Fibroblast of peridontal ligament (primary cell): Measurements from ENCODE around the gene SMAD1.
"Not testable (repeated sequence)": the region's sequence is repeated elsewhere in the genome, so short reads cannot be mapped to it uniquely, and the experiment has no call there.

Source experiments
- DNase-seq: peaks from one replicate; pipeline ENCODE4 v3.0.0-alpha.2; 2010; ENCODE audit errors: extremely low read depth

Gene SMAD1

GRCh38 chr4:145564540-145564939, 82.9 kb downstream of the SMAD1 start:
- DNase-seq, result no peak

- peak; percentile 65 for DNase-seq
Measured at GRCh38 chr4:145565328-145565727, 83.7 kb downstream of the SMAD1 start.

GRCh38 chr4:145566086-145566708, 84.5 kb downstream of the SMAD1 start:
- no peak for DNase-seq

- DNase-seq, result no peak
Measured at GRCh38 chr4:145566768-145567167, 85.1 kb downstream of the SMAD1 start.

GRCh38 chr4:145567516-145567915, 85.9 kb downstream of the SMAD1 start:
- DNase-seq, result no peak

DNA sequence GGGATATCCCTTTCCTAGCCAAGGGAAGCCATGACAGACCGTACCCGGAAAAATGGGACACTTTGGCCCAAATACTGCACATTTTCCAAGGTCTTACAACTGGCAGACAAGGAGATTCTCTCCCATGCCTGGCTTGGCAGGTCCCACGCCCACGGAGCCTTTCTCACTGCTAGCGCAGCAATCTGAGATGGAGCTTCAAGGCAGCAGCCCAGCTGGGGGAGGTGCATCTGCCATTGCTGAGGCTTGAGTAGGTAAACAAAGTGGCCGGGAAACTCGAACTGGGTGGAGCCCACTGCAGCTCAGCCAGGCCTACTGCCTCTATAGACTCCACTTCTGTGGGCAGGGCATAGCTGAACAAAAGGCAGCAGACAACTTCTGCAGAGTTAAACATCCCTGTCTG, 92.9 kb downstream of the SMAD1 start:
- DNase-seq, result not testable (repeated sequence)

DNA sequence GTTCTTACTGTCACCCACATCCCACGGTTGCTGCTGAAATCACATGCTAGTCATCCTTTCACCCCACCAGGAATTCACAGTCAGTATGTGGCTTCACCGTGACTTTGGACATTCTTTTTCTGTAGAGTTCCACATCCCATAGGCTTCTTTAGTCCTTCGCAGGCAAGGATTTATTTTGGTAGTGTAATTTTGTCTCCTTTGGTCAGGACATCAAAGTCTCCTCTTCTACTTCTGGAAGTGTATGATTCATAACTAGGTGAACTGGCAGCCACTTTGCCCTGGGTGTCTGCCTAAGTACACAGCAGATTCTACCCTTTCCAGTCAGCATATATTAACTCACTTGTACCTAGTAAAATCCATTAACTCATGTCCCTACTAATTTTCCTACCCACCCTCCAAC, 99.3 kb downstream of the SMAD1 start:
- DNase-seq, result no peak

DNA sequence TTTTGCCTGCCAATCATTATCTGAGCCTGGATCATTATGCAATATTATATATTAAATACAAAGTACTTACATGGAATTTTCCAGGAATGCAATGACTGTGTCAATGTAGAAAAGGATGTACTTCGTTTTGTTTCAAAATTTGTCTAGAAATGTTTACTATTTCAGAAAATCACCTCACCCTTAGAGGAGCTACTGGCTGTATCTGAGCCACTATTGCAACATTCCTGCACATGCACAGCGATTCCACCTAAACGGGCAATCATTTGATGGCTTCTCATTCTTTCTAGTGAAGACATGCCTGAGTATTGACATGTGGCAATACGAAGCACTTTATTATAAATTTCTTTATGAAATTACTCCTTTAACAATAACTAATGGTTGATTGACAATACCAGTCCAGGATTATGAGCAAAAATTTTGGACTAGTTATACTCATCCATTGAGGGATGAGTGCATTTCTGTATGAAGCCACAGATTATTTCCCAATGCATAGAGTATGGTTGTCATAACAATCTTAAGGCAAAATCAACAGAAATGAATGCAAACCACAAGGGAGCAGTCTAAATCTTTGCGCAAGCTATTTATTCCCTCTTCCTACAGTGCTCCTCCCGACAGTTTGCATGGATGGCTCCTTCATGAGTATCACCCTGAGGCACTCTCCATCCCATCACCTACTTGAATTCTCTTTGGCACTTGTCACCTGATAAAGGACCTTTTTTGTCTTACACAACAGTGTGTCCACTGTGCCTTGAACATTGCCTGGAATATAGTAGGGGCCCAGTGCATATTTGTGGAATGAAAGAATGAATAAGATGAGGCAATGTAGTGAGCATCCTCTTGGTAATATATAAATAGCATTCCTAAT, 101.8 kb downstream of the SMAD1 start:
- DNase-seq, result no peak

DNA sequence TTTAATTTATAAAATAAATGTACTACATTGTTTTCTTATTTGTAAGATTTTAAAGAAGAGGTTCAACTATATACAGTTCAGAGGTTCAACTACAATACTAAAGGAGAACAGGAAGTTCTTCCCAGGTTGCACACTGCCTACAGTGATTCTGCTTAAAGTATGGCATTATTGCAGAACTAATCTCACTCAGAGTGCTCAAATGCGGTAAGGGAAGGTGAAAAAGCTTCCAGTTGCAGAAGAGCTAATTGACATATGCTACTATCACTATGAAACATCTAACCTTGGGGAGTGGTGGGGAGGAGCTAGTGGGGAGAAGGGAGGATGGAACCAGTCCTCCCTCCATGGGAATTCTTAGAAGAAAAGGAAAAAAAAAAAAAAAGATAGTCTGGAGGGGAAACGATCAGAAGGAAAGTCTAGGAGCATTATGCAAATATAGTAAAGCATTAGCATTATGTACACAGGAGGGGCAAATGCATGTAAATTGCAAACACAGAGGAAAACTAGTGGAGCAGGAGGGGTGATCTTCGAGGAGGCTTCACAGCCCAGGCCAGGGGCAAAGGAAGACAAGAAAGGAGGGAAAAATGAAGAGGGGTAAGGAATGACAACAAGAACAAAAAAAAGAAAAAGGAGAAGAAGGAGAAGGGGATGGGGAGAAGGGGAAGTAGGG, 105.6 kb downstream of the SMAD1 start:
- no peak for DNase-seq

DNA sequence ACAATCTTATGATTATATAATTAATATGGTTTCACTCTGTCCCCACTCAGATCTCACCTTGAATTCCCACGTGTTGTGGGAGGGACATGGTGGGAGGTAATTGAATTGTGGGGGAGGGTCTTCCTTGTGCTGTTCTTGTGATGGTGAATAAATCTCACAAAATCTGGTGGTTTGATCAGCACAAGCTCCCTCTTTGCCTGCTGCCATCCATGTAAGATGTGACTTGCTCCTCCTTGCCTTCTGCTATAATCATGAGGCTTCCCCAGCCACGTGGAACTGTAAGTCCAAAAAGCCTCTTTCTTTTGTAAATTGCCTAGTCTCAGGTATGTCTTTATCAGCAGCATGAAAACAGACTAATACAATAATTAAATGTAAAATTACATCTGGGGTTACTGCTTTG, 107.7 kb downstream of the SMAD1 start:
- DNase-seq, result not testable (repeated sequence)

DNA sequence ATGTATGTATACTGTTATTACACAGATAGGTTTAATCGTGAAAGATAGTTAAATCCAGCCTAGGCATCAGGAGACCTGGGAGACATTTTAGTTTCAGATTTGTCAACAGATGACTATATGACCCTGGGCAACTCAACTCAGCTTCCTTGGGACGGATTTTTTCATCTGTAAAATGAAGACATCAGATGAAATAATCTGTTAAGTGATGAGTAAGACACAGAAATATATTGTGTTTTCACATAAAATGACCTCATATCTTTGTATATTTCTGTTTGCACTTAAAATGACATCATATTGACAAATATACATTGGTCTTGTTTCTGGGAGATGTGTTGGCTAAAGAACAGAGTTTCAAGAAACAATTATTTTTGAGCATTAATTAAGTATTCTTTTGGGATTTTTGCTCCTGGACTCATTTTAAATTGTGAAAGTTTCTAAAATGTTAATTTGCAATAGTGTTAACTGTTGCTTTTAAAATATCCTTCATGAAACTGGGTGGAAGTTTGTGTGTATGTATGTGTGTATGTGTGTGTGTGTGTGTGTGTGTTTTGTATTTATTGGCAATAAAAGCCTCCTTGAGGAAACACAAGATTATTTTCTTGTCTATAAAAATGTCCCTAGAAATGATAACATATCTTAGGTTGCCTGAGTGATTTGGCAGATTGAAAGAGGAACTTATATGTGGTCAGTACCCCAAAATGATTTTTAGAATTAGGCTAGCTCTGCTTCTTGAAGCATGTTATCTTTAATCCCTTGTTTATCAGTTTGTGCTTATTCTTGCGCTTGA, 108.5 kb downstream of the SMAD1 start:
- no peak for DNase-seq

- no peak for DNase-seq
Measured at GRCh38 chr4:145602129-145602760, 120.6 kb downstream of the SMAD1 start.

DNA sequence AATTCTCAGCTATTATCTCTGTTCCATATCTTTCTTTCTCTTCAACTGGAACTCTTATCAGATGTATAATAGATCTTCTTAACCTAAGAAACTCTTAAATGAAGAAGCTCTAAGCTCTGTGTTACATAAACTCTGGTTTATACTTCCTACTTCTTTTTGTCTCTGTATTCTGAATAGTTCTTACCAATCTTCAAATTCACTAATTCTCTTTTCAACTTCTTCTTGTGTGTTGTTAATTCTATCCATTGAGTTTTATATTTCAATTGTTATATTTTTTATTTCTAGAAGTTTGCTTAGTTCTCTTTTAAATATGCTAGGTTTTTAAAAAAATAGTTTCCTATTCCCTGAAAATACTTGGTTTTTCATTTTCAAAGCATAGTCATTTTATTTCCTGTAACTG, 124.3 kb downstream of the SMAD1 start:
- DNase-seq, result no peak
